CD4-positive, alpha-beta T cell (primary cell): ENCODE results near the gene PCDHGB5. TPM values are rescaled to one million over a fixed set of nuclear protein-coding genes. Genes with fewer than 3 reads are reported as not detected.

Experiments used
- ATAC-seq: fragments of 200-7000 bp; cut with Tn5 transposase; one replicate; pipeline ENCODE4 v1.10.0; 2022; ENCODE audit warnings: mild to moderate bottlenecking; ENCODE audit not compliant: poor library complexity
- CTCF ChIA-PET: fragments of 350-600 bp; sonication (Branson Sonifier 250); formaldehyde crosslinking; loops from one replicate; lab custom pipeline; 2021; ENCODE audit warnings: antibody characterized with exemption, inconsistent platforms; lab: Charles Lee
- POLR2A ChIA-PET: fragments of 350-600 bp; sonication (Branson Sonifier 250); formaldehyde crosslinking; loops from one replicate; lab custom pipeline; 2021; ENCODE audit warnings: antibody characterized with exemption, inconsistent platforms; lab: Charles Lee
- DNase-seq, 14 experiments: peaks; one replicate each; pipeline ENCODE4 v3.0.0-alpha.2; 2013 to 2020; ENCODE audit warnings: mixed read lengths in 2 of 14
- H3K27ac ChIP-seq, 2 donors: one replicate each; pipeline versions ENCODE4 v1.5.1 to v1.7.0; 2013; ENCODE audit warnings: low read length in 2 of 2, low read depth in 1 of 2, mild to moderate bottlenecking in 1 of 2
- H3K27me3 ChIP-seq, 2 experiments: 1 replicate in 1 of 2; 2 replicates in 1 of 2; pipeline versions ENCODE4 v1.6.1 to v1.7.0; 2013; ENCODE audit warnings: low read length in 2 of 2, control low read depth in 1 of 2, mild to moderate bottlenecking in 1 of 2, moderate library complexity in 1 of 2; ENCODE audit not compliant: insufficient read depth in 2 of 2, control insufficient read depth in 1 of 2
- H3K36me3 ChIP-seq: one replicate; pipeline ENCODE4 v1.6.1; 2013; ENCODE audit warnings: low read length, control low read depth; ENCODE audit not compliant: insufficient read depth
- H3K4me1 ChIP-seq: one replicate; pipeline ENCODE4 v1.6.1; 2013; ENCODE audit warnings: low read length, control low read depth; ENCODE audit not compliant: insufficient read depth
- H3K4me3 ChIP-seq: one replicate; pipeline ENCODE4 v1.5.1; 2013; ENCODE audit warnings: mild to moderate bottlenecking, low read length, moderate library complexity
- H3K9me3 ChIP-seq, 2 experiments: 1 replicate in 1 of 2; 2 replicates in 1 of 2; pipeline versions ENCODE4 v1.6.1 to v1.7.0; 2013; ENCODE audit warnings: low read length in 2 of 2, mild to moderate bottlenecking in 2 of 2, control low read depth in 1 of 2, moderate library complexity in 1 of 2; ENCODE audit not compliant: control insufficient read depth in 1 of 2, insufficient read depth in 1 of 2
- H3K27ac Mint-ChIP-seq: one replicate; pipeline ENCODE4 v1.8.0; 2020; ENCODE audit warnings: mixed read lengths
- H3K27me3 Mint-ChIP-seq: one replicate; pipeline ENCODE4 v1.8.0; 2021; ENCODE audit warnings: mixed read lengths
- H3K36me3 Mint-ChIP-seq: one replicate; pipeline ENCODE4 v1.8.0; 2021; ENCODE audit warnings: low read depth, mixed read lengths
- H3K4me1 Mint-ChIP-seq: one replicate; pipeline ENCODE4 v1.8.0; 2021; ENCODE audit warnings: low read depth, mixed read lengths
- H3K4me3 Mint-ChIP-seq: one replicate; pipeline ENCODE4 v1.8.0; 2020; ENCODE audit warnings: mild to moderate bottlenecking, mixed read lengths
- H3K9me3 Mint-ChIP-seq: one replicate; pipeline ENCODE4 v1.8.0; 2020; ENCODE audit warnings: mixed read lengths
- intact Hi-C, 2 experiments: fragments of 100-400 bp; cut with DNase I in 1 of 2; cut with micrococcal nuclease in 1 of 2; formaldehyde crosslinking; loops; one replicate each; pipeline versions ENCODE4 v1.15.1 to v1.9.0; 2023 to 2025; cut with DNase I, micrococcal nuclease
- total RNA-seq, 174 experiments: library from RNA in 2 of 174; stranded (reverse) in 2 of 174; gene quantifications; one replicate each; pipeline ENCODE4 v1.2.3 and lab custom pipeline; 2021 to 2026
- TF ChIP-seq, protein P1 (sequence below): fragments of 200-600 bp; IDR thresholded peaks from one replicate; pipeline ENCODE4 v1.8.0; 2022; ENCODE audit warnings: antibody characterized with exemption, mild to moderate bottlenecking

Gene PCDHGB5
- total RNA-seq, 2 experiments from 2014 or later = 0.14 to 0.20 TPM

DNA sequence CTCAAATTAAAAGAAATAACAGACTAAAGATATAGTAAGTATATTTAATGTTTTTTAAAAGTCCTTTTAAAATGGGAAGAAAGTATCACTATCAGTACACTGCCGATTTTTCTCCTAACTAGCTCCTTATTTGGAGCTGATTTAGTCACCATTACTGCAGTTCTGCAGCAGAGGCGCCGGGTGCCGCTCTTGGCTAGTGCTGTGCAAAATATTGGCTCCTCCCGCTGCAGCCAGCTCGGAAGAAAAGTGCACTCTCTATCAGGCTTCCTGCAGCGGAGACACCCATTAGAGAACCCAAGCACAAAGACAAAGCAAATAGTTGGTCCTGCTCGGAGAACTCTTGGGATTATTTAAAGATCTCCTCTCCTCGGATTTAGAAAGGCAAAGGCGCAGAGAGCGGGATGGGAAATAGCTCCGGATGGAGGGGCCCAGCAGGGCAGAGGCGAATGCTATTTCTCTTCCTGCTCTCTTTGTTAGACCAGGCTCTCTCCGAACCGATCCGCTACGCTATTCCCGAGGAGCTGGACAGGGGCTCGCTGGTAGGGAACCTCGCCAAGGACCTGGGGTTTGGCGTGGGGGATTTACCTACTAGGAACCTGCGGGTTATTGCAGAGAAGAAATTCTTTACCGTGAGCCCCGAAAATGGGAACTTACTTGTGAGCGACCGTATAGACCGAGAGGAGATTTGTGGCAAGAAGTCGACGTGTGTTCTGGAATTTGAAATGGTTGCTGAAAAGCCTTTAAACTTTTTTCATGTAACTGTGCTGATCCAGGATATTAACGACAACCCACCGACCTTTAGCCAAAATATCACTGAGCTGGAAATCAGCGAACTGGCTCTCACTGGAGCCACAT lies 27.5 kb upstream of the PCDHGB5 start, which contains the start of gene PCDHGB3:
Gene PCDHGB3, plus strand, starts transcription at position 249 of the 855 bp plus-strand sequence. Its CDS starts 153 bp downstream, at position 402.
- peak within 1 kb of the TSS; percentile 36 for H3K4me3 ChIP-seq
- H3K27me3 ChIP-seq = peaks cover 71 to 76% of the 10 kb centered on the region in 2 experiments
- H3K27me3 Mint-ChIP-seq = peaks cover 91% of the 10 kb centered on the region
- intact Hi-C loops = loop anchor here (10.0 kb wide), 2 partner anchors 45 to 145 kb away; partner anchors contain the start of genes PCDHB14 (in 1 of the 2), PCDHGA10 (in 1 of the 2) and PCDHGB7 (in 1 of the 2)
- no peaks in the 10 kb centered on the region for H3K36me3 ChIP-seq
- peaks cover 11% of the 10 kb centered on the region for H3K4me1 Mint-ChIP-seq
- ATAC-seq = peak; percentile 83
- H3K27ac ChIP-seq = no peak within 1 kb of the TSS
- H3K4me3 Mint-ChIP-seq = peak within 1 kb of the TSS; percentile 80
- CTCF ChIA-PET = interaction anchor here (0.5 to 2.7 kb wide), 13 partner anchors 10 to 312 kb away, joined by 3 to 13 read pairs (median 4); partner anchors contain the start of genes PCDHGA12, PCDHGB1, PCDHGB2 and PCDHGB5
- peak in 9 of 14 experiments; percentile 4 to 61 (median 28) for DNase-seq
- H3K4me1 ChIP-seq = peaks cover 8% of the 10 kb centered on the region
- peaks cover 51 to 57% of the 10 kb centered on the region in 2 experiments for H3K9me3 ChIP-seq
- H3K27ac Mint-ChIP-seq = no peak within 1 kb of the TSS
- peaks cover 34% of the 10 kb centered on the region for H3K36me3 Mint-ChIP-seq
- TF ChIP-seq, protein P1, sequence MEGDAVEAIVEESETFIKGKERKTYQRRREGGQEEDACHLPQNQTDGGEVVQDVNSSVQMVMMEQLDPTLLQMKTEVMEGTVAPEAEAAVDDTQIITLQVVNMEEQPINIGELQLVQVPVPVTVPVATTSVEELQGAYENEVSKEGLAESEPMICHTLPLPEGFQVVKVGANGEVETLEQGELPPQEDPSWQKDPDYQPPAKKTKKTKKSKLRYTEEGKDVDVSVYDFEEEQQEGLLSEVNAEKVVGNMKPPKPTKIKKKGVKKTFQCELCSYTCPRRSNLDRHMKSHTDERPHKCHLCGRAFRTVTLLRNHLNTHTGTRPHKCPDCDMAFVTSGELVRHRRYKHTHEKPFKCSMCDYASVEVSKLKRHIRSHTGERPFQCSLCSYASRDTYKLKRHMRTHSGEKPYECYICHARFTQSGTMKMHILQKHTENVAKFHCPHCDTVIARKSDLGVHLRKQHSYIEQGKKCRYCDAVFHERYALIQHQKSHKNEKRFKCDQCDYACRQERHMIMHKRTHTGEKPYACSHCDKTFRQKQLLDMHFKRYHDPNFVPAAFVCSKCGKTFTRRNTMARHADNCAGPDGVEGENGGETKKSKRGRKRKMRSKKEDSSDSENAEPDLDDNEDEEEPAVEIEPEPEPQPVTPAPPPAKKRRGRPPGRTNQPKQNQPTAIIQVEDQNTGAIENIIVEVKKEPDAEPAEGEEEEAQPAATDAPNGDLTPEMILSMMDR = no peak
- POLR2A ChIA-PET = interaction anchor here (1.6 kb wide), 1 partner anchor 50 kb away, joined by 9 read pairs; the partner anchor contains the start of gene TAF7
- peaks cover 21% of the 10 kb centered on the region for H3K9me3 Mint-ChIP-seq

DNA sequence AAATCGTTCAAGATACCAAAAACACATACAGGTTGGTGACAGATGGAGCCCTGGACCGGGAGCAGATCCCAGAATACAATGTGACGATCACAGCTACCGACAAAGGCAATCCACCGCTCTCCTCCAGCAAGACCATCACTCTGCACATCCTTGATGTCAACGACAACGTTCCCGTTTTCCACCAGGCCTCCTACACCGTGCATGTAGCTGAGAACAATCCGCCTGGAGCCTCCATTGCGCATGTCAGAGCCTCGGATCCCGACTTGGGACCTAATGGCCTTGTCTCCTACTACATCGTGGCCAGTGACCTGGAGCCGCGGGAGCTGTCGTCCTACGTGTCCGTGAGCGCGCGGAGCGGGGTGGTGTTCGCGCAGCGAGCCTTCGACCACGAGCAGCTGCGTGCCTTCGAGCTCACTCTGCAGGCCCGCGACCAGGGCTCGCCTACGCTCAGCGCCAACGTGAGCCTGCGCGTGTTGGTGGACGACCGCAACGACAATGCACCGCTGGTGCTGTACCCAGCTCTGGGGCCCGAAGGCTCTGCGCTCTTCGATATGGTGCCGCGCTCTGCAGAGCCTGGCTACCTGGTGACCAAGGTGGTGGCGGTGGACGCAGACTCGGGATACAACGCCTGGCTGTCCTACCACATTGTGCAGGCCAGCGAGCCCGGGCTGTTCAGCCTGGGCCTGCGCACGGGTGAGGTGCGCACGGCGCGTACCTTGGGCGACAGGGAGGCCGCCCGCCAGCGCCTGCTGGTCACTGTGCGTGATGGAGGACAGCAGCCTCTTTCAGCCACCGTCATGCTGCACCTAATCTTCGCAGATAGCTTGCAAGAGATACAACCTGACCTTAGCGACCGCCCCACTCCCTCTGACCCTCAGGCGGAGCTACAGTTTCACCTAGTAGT lies 25.9 kb upstream of the PCDHGB5 start:
- Mint-ChIP-seq H3K9me3 (peaks cover 19% of the 10 kb centered on the region), H3K4me1 (peaks cover 11% of the 10 kb centered on the region), H3K27ac (no peak overlapping the region), H3K27me3 (peaks cover 82% of the 10 kb centered on the region), H3K36me3 (peaks cover 34% of the 10 kb centered on the region), H3K4me3 (no peak overlapping the region)
- H3K27me3 ChIP-seq = peaks cover 66 to 67% of the 10 kb centered on the region in 2 experiments
- intact Hi-C loops = no loop called here
- no peak for DNase-seq
- H3K36me3 ChIP-seq = no peaks in the 10 kb centered on the region
- TF ChIP-seq, protein P1 = no peak
- peaks cover 8% of the 10 kb centered on the region for H3K4me1 ChIP-seq
- no peak for ATAC-seq
- POLR2A ChIA-PET = no interaction called here
- H3K9me3 ChIP-seq = peaks cover 41 to 59% of the 10 kb centered on the region in 2 experiments
- no peak overlapping the region for H3K4me3 ChIP-seq
- no peak overlapping the region for H3K27ac ChIP-seq
- CTCF ChIA-PET = interaction anchor here (2.7 kb wide), 1 partner anchor 51 kb away, joined by 11 read pairs; the partner anchor contains the start of gene TAF7
